ENCODE results near the gene PLCG1.

Gene PLCG1

GRCh38 chr20:41138475-41139226, 1.3 kb downstream of the PLCG1 start:
- TF ChIP-seq TAF1 (IDR thresholded peaks at IDR 0.05; ENCODE audit: borderline replicate concordance, insufficient read depth, low read length) (no peak), POLR2AphosphoS5 (IDR thresholded peaks at IDR 0.05; ENCODE audit: low read depth, low read length) (no peak), REST (IDR thresholded peaks at IDR 0.05; ENCODE audit: insufficient read depth in 1 of 2, low read depth in 2 of 2, low read length in 2 of 2) (no peak), FOXP2 (optimal IDR thresholded peaks at IDR 0.05; ENCODE audit: borderline replicate concordance, extremely low read depth, extremely low read length, insufficient read depth) (no peak), SIN3A (IDR thresholded peaks at IDR 0.05; ENCODE audit: borderline replicate concordance, insufficient read depth, low read length) (no peak)

GRCh38 chr20:41139227-41140093, 2.1 kb downstream of the PLCG1 start:
- TF ChIP-seq POLR2AphosphoS5 (IDR thresholded peaks at IDR 0.05; ENCODE audit: low read depth, low read length), result no peak
- no peak for TF ChIP-seq TAF1 (IDR thresholded peaks at IDR 0.05; ENCODE audit: borderline replicate concordance, insufficient read depth, low read length)
- no peak for TF ChIP-seq SIN3A (IDR thresholded peaks at IDR 0.05; ENCODE audit: borderline replicate concordance, insufficient read depth, low read length)
- no peak for TF ChIP-seq FOXP2 (optimal IDR thresholded peaks at IDR 0.05; ENCODE audit: borderline replicate concordance, extremely low read depth, extremely low read length, insufficient read depth)
- TF ChIP-seq REST (IDR thresholded peaks at IDR 0.05; ENCODE audit: insufficient read depth in 1 of 2, low read depth in 2 of 2, low read length in 2 of 2), result no peak

- no peak for TF ChIP-seq POLR2AphosphoS5 (IDR thresholded peaks at IDR 0.05; ENCODE audit: low read depth, low read length)
Observed at GRCh38 chr20:41140226-41141133, 3.1 kb downstream of the PLCG1 start.

GRCh38 chr20:41141153-41141815, 3.9 kb downstream of the PLCG1 start:
- TF ChIP-seq FOXP2 (optimal IDR thresholded peaks at IDR 0.05; ENCODE audit: borderline replicate concordance, extremely low read depth, extremely low read length, insufficient read depth) (no peak), POLR2AphosphoS5 (IDR thresholded peaks at IDR 0.05; ENCODE audit: low read depth, low read length) (no peak), TAF1 (IDR thresholded peaks at IDR 0.05; ENCODE audit: borderline replicate concordance, insufficient read depth, low read length) (no peak)

- TF ChIP-seq SIN3A (IDR thresholded peaks at IDR 0.05; ENCODE audit: borderline replicate concordance, insufficient read depth, low read length), result no peak
- TF ChIP-seq TAF1 (IDR thresholded peaks at IDR 0.05; ENCODE audit: borderline replicate concordance, insufficient read depth, low read length), result no peak
- no peak for TF ChIP-seq POLR2AphosphoS5 (IDR thresholded peaks at IDR 0.05; ENCODE audit: low read depth, low read length)
- no peak for TF ChIP-seq FOXP2 (optimal IDR thresholded peaks at IDR 0.05; ENCODE audit: borderline replicate concordance, extremely low read depth, extremely low read length, insufficient read depth)
- TF ChIP-seq REST (IDR thresholded peaks at IDR 0.05; ENCODE audit: insufficient read depth in 1 of 2, low read depth in 2 of 2, low read length in 2 of 2), result no peak
Observed at GRCh38 chr20:41142245-41142644, 4.9 kb downstream of the PLCG1 start.
